Peyer's patch (tissue), 4 donors: Measurements from ENCODE around the gene HNRNPUL1.

Experiments
- CTCF ChIP-seq, 6 experiments: fragments of 450-650 bp in 4 of 6; fragments of 200-600 bp in 2 of 6; sonication (generic) in 1 of 6; IDR thresholded peaks; one replicate each; pipeline ENCODE4 v1.5.1; 2017 to 2019; ENCODE audit warnings: antibody characterized with exemption in 6 of 6, mild to moderate bottlenecking in 3 of 6, moderate library complexity in 1 of 6
- POLR2A ChIP-seq, 2 donors: fragments of 450-650 bp; IDR thresholded peaks; one replicate each; pipeline ENCODE4 v1.5.1; 2017; ENCODE audit warnings: antibody characterized with exemption in 2 of 2, mild to moderate bottlenecking in 2 of 2, moderate library complexity in 2 of 2

GRCh38 chr19:41324231-41324702, 60.1 kb downstream of the HNRNPUL1 start:
- TF ChIP-seq CTCF (IDR thresholded peaks at IDR 0.05): no peak
- TF ChIP-seq POLR2A (IDR thresholded peaks at IDR 0.05): no peak
